ENCODE results near the gene JAZF1.

- TF ChIP-seq, protein P1, sequence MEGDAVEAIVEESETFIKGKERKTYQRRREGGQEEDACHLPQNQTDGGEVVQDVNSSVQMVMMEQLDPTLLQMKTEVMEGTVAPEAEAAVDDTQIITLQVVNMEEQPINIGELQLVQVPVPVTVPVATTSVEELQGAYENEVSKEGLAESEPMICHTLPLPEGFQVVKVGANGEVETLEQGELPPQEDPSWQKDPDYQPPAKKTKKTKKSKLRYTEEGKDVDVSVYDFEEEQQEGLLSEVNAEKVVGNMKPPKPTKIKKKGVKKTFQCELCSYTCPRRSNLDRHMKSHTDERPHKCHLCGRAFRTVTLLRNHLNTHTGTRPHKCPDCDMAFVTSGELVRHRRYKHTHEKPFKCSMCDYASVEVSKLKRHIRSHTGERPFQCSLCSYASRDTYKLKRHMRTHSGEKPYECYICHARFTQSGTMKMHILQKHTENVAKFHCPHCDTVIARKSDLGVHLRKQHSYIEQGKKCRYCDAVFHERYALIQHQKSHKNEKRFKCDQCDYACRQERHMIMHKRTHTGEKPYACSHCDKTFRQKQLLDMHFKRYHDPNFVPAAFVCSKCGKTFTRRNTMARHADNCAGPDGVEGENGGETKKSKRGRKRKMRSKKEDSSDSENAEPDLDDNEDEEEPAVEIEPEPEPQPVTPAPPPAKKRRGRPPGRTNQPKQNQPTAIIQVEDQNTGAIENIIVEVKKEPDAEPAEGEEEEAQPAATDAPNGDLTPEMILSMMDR (conservative IDR thresholded peaks at IDR 0.05 in 1 of 2, IDR thresholded peaks at IDR 0.05 in 1 of 2; ENCODE audit: extremely low read depth in 1 of 2, insufficient read depth in 1 of 2, low read depth in 1 of 2, low read length in 2 of 2), result no peak
- no peak for TF ChIP-seq EZH2 (IDR thresholded peaks at IDR 0.05; ENCODE audit: borderline replicate concordance, low read length)
These were observed 235.4 kb downstream of the JAZF1 start for GRCh38 chr7:27945058-27945795.

All from mammary epithelial cell (primary cell).